Neuronal stem cell (in vitro differentiated cells): ENCODE data around the gene HSP90AB1.
A peak's percentile ranks its signal among the peaks of the same experiment; 100 is the strongest.

ENCODE experiments used
- DNase-seq: peaks from one replicate; pipeline ENCODE4 v3.0.0-alpha.2; 2013; ENCODE audit warnings: low spot score
- H2AFZ ChIP-seq: one replicate; pipeline ENCODE4 v1.6.1; 2013; ENCODE audit warnings: mild to moderate bottlenecking, low read length, inconsistent platforms
- H2AK5ac ChIP-seq: 2 replicates; pipeline ENCODE4 v1.6.1; 2013; ENCODE audit warnings: low read depth, mild to moderate bottlenecking, inconsistent platforms, low read length, moderate library complexity, mixed read lengths
- H2BK120ac ChIP-seq: 2 replicates; pipeline ENCODE4 v1.6.1; 2013; ENCODE audit warnings: low read depth, mild to moderate bottlenecking, inconsistent platforms, low read length, moderate library complexity, mixed read lengths
- H2BK12ac ChIP-seq: one replicate; pipeline ENCODE4 v1.6.1; 2013; ENCODE audit warnings: low read length, inconsistent platforms
- H2BK15ac ChIP-seq: 2 replicates; pipeline ENCODE4 v1.6.1; 2013; ENCODE audit warnings: mild to moderate bottlenecking, low read length, inconsistent platforms, mixed read lengths
- H2BK5ac ChIP-seq: one replicate; pipeline ENCODE4 v1.6.1; 2013; ENCODE audit warnings: inconsistent platforms, mild to moderate bottlenecking, low read length, moderate library complexity
- H3K14ac ChIP-seq: one replicate; pipeline ENCODE4 v1.6.1; 2013; ENCODE audit warnings: low read length, inconsistent platforms
- H3K18ac ChIP-seq: 2 replicates; pipeline ENCODE4 v1.6.1; 2013; ENCODE audit warnings: low read length, inconsistent platforms
- H3K23ac ChIP-seq: 2 replicates; pipeline ENCODE4 v1.6.1; 2013; ENCODE audit warnings: low read depth, mild to moderate bottlenecking, mixed read lengths, low read length, inconsistent platforms; ENCODE audit not compliant: poor library complexity
- H3K27ac ChIP-seq: replicated peaks from 3 replicates; pipeline ENCODE4 v1.5.1; 2013; ENCODE audit warnings: low read length, inconsistent platforms
- H3K27me3 ChIP-seq, 3 experiments: 2 replicates each; pipeline ENCODE4 v1.6.1; 2013; ENCODE audit warnings: low read length in 3 of 3, mild to moderate bottlenecking in 2 of 3, inconsistent platforms in 1 of 3, low read depth in 1 of 3, mixed read lengths in 1 of 3, moderate library complexity in 1 of 3; ENCODE audit not compliant: control insufficient read depth in 3 of 3, insufficient read depth in 3 of 3
- H3K36me3 ChIP-seq, 2 donors: replicated peaks in 1 of 2; 2 replicates each; pipeline ENCODE4 v1.6.1; 2013; ENCODE audit warnings: low read length in 2 of 2; ENCODE audit not compliant: control insufficient read depth in 2 of 2, insufficient read depth in 2 of 2
- H3K4ac ChIP-seq: 2 replicates; pipeline ENCODE4 v1.6.1; 2013; ENCODE audit warnings: inconsistent platforms, mild to moderate bottlenecking, low read length, moderate library complexity
- H3K4me1 ChIP-seq, 2 donors: 1 replicate in 1 of 2; 2 replicates in 1 of 2; pipeline ENCODE4 v1.6.1; 2013; ENCODE audit warnings: low read length in 2 of 2, low read depth in 1 of 2; ENCODE audit not compliant: control insufficient read depth in 2 of 2, insufficient read depth in 1 of 2
- H3K4me2 ChIP-seq: one replicate; pipeline ENCODE4 v1.6.1; 2013; ENCODE audit warnings: mild to moderate bottlenecking, low read length, inconsistent platforms; ENCODE audit not compliant: insufficient read depth, poor library complexity, severe bottlenecking
- H3K4me3 ChIP-seq, 2 donors: 2 replicates each; pipeline ENCODE4 v1.5.1; 2013; ENCODE audit warnings: low read length in 2 of 2, mild to moderate bottlenecking in 2 of 2, inconsistent platforms in 1 of 2, moderate library complexity in 1 of 2
- H3K79me1 ChIP-seq: one replicate; pipeline ENCODE4 v1.6.1; 2013; ENCODE audit warnings: low read depth, mild to moderate bottlenecking, inconsistent platforms, low read length, moderate library complexity
- H3K9ac ChIP-seq: one replicate; pipeline ENCODE4 v1.6.1; 2013; ENCODE audit warnings: mild to moderate bottlenecking, low read depth, low read length, inconsistent platforms; ENCODE audit not compliant: poor library complexity
- H3K9me3 ChIP-seq, 2 donors: replicated peaks in 1 of 2; 2 replicates each; pipeline versions ENCODE3 to v1.6.1; 2013; ENCODE audit warnings: low read length in 2 of 2, mild to moderate bottlenecking in 2 of 2, inconsistent platforms in 1 of 2, low read depth in 1 of 2, mixed read lengths in 1 of 2, moderate library complexity in 1 of 2; ENCODE audit not compliant: control insufficient read depth in 2 of 2, insufficient read depth in 1 of 2
- H4K8ac ChIP-seq: one replicate; pipeline ENCODE4 v1.6.1; 2013; ENCODE audit warnings: low read depth, mild to moderate bottlenecking, inconsistent platforms, low read length, moderate library complexity
- H4K91ac ChIP-seq: one replicate; pipeline ENCODE4 v1.6.1; 2013; ENCODE audit warnings: low read length, low read depth, mild to moderate bottlenecking, inconsistent platforms; ENCODE audit not compliant: poor library complexity
- WGBS, 2 donors: extraction: QIAGEN DNeasy Blood & Tissue Kit; methylation state at CpG; one replicate each; pipeline ENCODE4 v1.1.7; 2013; ENCODE audit warnings: missing lambda C conversion rate in 2 of 2, mixed read lengths in 1 of 2; ENCODE audit not compliant: insufficient read length in 2 of 2, insufficient replicate concordance in 1 of 2; ENCODE audit errors: extremely low coverage in 2 of 2; 5-methylcytosine and 5-hydroxymethylcytosine counted together

HSP90AB1 gene

DNA sequence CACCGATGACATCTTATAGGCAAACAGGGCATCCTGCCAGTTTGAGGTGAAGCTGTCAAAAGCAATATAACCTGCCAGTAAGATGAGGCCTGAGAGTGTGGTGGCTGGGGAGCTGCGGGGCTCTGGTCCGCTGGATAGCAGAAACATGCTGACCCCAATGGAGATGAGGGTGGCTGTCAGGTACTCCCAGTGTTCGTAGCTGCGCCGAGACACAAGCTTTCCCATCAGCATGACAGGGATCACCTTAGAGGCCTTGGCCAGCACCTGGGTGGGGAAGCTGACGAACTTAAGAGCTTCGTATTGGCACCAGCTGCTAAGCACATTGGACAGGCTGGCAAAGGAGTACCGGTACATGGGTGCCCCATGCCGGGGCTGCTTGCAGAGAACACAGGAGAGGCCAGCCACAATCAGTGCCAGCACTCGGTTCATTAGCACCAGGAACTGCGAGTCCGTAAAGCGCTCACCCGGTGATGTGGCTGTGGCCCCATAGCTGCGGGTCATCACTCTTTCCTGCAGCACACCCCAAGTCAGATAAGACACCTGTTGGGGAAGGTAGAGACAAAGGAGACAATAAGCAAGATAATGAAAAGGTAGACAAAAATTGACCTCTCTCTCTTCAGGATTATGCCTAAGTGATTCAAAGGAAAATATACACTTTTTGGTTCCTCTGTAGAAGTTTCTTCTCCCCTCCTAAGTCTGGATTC is 8.4 kb downstream of the HSP90AB1 start:
- Histone ChIP-seq H3K36me3 (peaks cover 54 to 81% of the 10 kb centered on the region in 2 donors), H3K4me1 (peaks cover 12 to 14% of the 10 kb centered on the region in 2 donors), H3K27ac (no peak overlapping the region), H3K4me2 (no peak overlapping the region), H3K9ac (no peak overlapping the region), H3K4me3 (peak overlapping the region in 1 of 2 donors; percentile 67), H2BK15ac (no peak overlapping the region), H4K8ac (peak overlapping the region; percentile 83), H2AK5ac (no peak overlapping the region), H3K9me3 (no peaks in the 10 kb centered on the region), H2BK12ac (no peak overlapping the region), H3K18ac (no peak overlapping the region), H3K4ac (no peak overlapping the region), H2BK5ac (no peak overlapping the region), H2AFZ (no peak overlapping the region), H3K14ac (no peak overlapping the region), H4K91ac (no peak overlapping the region), H3K79me1 (no peaks in the 10 kb centered on the region), H2BK120ac (no peak overlapping the region), H3K27me3 (no peaks in the 10 kb centered on the region), H3K23ac (no peak overlapping the region)
- no peak for DNase-seq
- WGBS, 2 donors: no CpG with 5 or more reads among the region's 16 CpGs

DNA sequence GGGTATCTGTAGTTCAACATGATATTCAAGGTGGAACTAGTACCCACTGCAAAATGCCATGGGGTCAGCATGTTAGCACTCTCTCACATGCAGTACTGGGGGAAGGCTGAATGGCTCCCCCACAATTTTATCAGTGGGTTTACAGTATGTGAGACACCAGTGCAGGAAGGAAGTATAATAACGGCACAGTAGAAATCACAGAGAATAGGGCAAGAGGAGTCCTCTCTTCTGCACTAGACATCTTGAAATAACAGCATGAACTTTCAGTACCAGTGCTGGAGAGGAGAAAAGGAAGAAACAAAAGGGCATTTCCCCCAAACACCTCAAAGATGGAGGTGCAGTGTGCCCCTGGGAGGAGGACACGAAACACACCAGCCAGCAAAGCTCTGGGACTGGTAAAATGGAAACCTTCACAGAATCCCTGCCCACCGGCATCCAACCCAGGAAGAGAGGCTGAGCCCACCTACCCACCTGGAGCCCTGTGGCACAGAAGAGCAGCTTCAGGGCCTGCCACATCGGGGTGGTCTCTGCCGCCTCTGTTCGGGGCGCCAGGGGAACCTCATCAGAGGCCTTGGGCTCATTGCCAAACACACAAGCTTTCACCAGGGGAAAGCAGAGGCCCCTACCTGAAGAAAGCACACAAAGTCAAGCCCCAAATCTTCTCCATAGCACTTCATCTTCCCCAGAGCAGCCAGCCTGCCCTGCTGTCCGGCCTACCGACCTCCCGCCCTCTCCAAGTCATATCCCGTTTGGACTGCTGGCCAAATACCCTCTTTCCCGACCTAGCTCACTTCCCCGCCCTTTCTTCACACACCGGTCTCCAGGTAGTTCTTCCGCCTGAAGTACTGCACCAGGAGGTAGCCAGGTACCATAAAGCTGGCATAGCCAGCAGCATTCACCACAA is 9.2 kb downstream of the HSP90AB1 start:
- no CpG with 5 or more reads among the region's 15 CpGs for WGBS, 2 donors
- peak overlapping the region; percentile 77 for H2AK5ac ChIP-seq
- peaks cover 47 to 80% of the 10 kb centered on the region in 2 donors for H3K36me3 ChIP-seq
- H2AFZ ChIP-seq: peak overlapping the region; percentile 91
- no peaks in the 10 kb centered on the region for H3K9me3 ChIP-seq
- peak overlapping the region; percentile 98 for H3K4me2 ChIP-seq
- peak overlapping the region; percentile 91 for H2BK5ac ChIP-seq
- H4K91ac ChIP-seq: peak overlapping the region; percentile 14
- no peaks in the 10 kb centered on the region for H3K27me3 ChIP-seq
- H3K4me3 ChIP-seq: peak overlapping the region; percentile 67 to 95
- H3K79me1 ChIP-seq: no peaks in the 10 kb centered on the region
- H4K8ac ChIP-seq: no peak overlapping the region
- H3K4me1 ChIP-seq: peaks cover 12 to 14% of the 10 kb centered on the region in 2 donors
- H2BK15ac ChIP-seq: peak overlapping the region; percentile 55
- no peak overlapping the region for H3K14ac ChIP-seq
- DNase-seq: no peak
- H3K23ac ChIP-seq: peak overlapping the region; percentile 92
- peak overlapping the region; percentile 90 for H3K27ac ChIP-seq
- peak overlapping the region; percentile 91 for H3K9ac ChIP-seq
- no peak overlapping the region for H2BK120ac ChIP-seq
- peak overlapping the region; percentile 88 for H3K18ac ChIP-seq
- H2BK12ac ChIP-seq: no peak overlapping the region
- no peak overlapping the region for H3K4ac ChIP-seq

DNA sequence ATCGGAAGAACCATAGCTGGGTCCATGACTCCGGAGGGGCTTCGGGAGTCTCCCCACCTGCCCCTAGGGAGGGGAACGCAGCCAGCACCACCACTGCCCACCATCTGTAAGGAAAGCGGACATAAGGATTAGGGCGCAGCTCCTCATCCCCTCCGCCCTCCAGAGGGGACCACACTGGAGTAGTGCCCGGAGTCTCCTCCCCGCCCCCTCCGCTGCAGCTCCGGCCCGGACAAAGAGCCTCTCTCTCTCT is 9.8 kb downstream of the HSP90AB1 start:
- peak overlapping the region; percentile 90 for H3K27ac ChIP-seq
- peaks cover 47 to 80% of the 10 kb centered on the region in 2 donors for H3K36me3 ChIP-seq
- no CpG with 5 or more reads among the region's 12 CpGs for WGBS, 2 donors
- peak overlapping the region; percentile 92 for H3K23ac ChIP-seq
- no peaks in the 10 kb centered on the region for H3K9me3 ChIP-seq
- H2BK120ac ChIP-seq: no peak overlapping the region
- no peaks in the 10 kb centered on the region for H3K79me1 ChIP-seq
- H3K18ac ChIP-seq: peak overlapping the region; percentile 88
- H2BK15ac ChIP-seq: peak overlapping the region; percentile 55
- H3K4ac ChIP-seq: no peak overlapping the region
- H3K4me2 ChIP-seq: peak overlapping the region; percentile 98
- no peak overlapping the region for H3K14ac ChIP-seq
- peaks cover 12 to 14% of the 10 kb centered on the region in 2 donors for H3K4me1 ChIP-seq
- H2BK5ac ChIP-seq: peak overlapping the region; percentile 91
- H2AK5ac ChIP-seq: peak overlapping the region; percentile 77
- no peak overlapping the region for H4K91ac ChIP-seq
- DNase-seq: peak; percentile 76
- peak overlapping the region; percentile 67 to 95 for H3K4me3 ChIP-seq
- H2AFZ ChIP-seq: peak overlapping the region; percentile 91
- no peak overlapping the region for H4K8ac ChIP-seq
- peak overlapping the region; percentile 91 for H3K9ac ChIP-seq
- no peak overlapping the region for H2BK12ac ChIP-seq
- H3K27me3 ChIP-seq: no peaks in the 10 kb centered on the region
